MM.1S (cell line): ENCODE data around the gene JPT2.

Source experiments
- EZH2 ChIP-seq: fragments of 300-600 bp; sonication (generic); optimal IDR thresholded peaks from 2 replicates; pipeline ENCODE3; 2017; ENCODE audit warnings: low read depth, mild to moderate bottlenecking, antibody characterized with exemption, low read length, mixed read lengths
- EZH2phosphoT487 ChIP-seq: fragments of 300-600 bp; sonication (generic); IDR thresholded peaks from 2 replicates; pipeline ENCODE4 v1.6.1; 2018; ENCODE audit warnings: antibody characterized with exemption, low read length
- TF ChIP-seq, protein P1 (sequence below): fragments of 300-600 bp; sonication (generic); IDR thresholded peaks from 2 replicates; pipeline ENCODE4 v1.5.1; 2016; ENCODE audit warnings: antibody characterized with exemption, low read length, mixed read lengths

GRCh38 chr16:1741553-1742165, 63.6 kb downstream of the JPT2 start:
- TF ChIP-seq, protein P1, sequence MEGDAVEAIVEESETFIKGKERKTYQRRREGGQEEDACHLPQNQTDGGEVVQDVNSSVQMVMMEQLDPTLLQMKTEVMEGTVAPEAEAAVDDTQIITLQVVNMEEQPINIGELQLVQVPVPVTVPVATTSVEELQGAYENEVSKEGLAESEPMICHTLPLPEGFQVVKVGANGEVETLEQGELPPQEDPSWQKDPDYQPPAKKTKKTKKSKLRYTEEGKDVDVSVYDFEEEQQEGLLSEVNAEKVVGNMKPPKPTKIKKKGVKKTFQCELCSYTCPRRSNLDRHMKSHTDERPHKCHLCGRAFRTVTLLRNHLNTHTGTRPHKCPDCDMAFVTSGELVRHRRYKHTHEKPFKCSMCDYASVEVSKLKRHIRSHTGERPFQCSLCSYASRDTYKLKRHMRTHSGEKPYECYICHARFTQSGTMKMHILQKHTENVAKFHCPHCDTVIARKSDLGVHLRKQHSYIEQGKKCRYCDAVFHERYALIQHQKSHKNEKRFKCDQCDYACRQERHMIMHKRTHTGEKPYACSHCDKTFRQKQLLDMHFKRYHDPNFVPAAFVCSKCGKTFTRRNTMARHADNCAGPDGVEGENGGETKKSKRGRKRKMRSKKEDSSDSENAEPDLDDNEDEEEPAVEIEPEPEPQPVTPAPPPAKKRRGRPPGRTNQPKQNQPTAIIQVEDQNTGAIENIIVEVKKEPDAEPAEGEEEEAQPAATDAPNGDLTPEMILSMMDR: no peak
- no peak for TF ChIP-seq EZH2
- no peak for TF ChIP-seq EZH2phosphoT487
